Vagina (tissue), 2 donors: ENCODE data around the gene SLC4A11.
A peak's percentile ranks its signal among the peaks of the same experiment; 100 is the strongest.

Source experiments
- CTCF ChIP-seq, 3 experiments: fragments of 450-650 bp in 2 of 3; fragments of 200-600 bp in 1 of 3; sonication (generic) in 1 of 3; IDR thresholded peaks; one replicate each; pipeline ENCODE4 v1.5.1; 2017 to 2019; ENCODE audit warnings: antibody characterized with exemption in 3 of 3, mild to moderate bottlenecking in 2 of 3, moderate library complexity in 2 of 3
- POLR2A ChIP-seq, 2 donors: fragments of 450-650 bp; IDR thresholded peaks; one replicate each; pipeline ENCODE4 v1.6.1; 2017; ENCODE audit warnings: antibody characterized with exemption in 2 of 2, mild to moderate bottlenecking in 2 of 2, moderate library complexity in 2 of 2
- POLR2AphosphoS5 ChIP-seq, 2 donors: sonication (generic); formaldehyde crosslinking; IDR thresholded peaks; one replicate each; pipeline ENCODE4 v1.9.0; 2017; ENCODE audit warnings: antibody characterized with exemption in 2 of 2, mild to moderate bottlenecking in 2 of 2, low read depth in 1 of 2; ENCODE audit not compliant: insufficient read depth in 1 of 2

GRCh38 chr20:3218307-3218988 lies 20.5 kb downstream of the SLC4A11 start:
- peak; percentile 51 to 87 (median 76) for TF ChIP-seq CTCF (IDR thresholded peaks at IDR 0.05)
- TF ChIP-seq POLR2AphosphoS5 (IDR thresholded peaks at IDR 0.05; ENCODE audit: insufficient read depth in 1 of 2, low read depth in 1 of 2), result peak in 1 of 2 donors; percentile 19
- no peak for TF ChIP-seq POLR2A (IDR thresholded peaks at IDR 0.05)
